GM04504 (cell line): Measurements from ENCODE around the gene CETP.

Experiments
- DNase-seq: peaks from one replicate; pipeline ENCODE4 v3.0.0-alpha.2; 2012; ENCODE audit warnings: low read depth

The CETP gene

DNA sequence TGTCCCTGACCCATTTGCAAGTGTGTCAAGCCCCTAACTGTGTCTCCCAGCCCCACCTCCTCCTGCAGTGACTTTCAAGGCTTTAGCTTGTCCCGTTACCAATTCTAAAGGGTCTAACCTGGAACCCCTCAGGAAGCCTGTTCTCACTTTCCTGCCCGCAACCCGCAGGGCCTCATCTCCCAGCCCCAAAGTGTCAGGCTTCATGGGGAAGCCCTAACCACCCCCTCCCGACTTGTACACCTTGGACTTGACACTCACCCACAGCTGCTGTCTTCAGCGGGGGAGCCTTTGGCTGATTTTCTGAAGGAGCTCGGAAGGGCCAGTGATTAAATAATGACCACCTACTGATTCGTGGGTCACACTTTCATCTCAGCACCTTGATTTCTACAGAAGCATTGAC lies 60.7 kb downstream of the CETP start:
- no peak for DNase-seq

GRCh38 chr16:57023541-57024249 lies 61.9 kb downstream of the CETP start:
- no peak for DNase-seq

- no peak for DNase-seq
Observed at GRCh38 chr16:57024894-57025680, 63.3 kb downstream of the CETP start.

GRCh38 chr16:57025941-57026777 lies 64.4 kb downstream of the CETP start:
- DNase-seq, result no peak

DNA sequence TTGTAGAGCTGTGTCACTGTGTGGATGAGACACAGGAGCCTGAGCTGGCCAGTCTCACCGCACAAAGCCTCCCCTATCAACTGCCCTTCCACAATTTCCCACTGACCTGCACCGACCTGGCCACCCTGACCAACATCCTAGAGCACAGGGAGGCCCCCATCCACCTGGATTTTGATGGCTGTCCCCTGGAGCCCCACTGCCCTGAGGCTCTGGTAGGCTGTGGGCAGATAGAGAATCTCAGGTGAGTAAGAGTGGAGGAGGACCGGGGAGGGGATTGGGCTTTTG lies 65.0 kb downstream of the CETP start:
- no peak for DNase-seq

DNA sequence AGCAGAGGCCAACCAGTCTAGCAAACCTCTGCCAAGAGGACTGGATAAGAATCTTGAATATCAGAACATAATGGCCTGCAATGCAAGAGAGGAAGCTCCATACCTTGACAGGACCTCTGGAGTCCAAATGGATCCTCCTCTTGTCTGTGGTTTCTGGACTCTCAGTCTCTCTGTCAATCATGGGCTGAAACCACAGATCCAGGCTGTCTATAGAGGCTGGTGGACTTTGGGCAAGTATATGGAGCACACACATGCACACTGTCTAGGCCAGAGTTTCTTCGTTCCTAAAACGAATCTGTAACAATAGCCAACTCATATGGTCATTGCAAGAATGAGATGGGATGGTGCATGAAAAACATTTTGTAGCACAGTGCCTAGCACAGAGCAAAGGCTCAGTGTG lies 65.3 kb downstream of the CETP start:
- DNase-seq, result no peak

DNA sequence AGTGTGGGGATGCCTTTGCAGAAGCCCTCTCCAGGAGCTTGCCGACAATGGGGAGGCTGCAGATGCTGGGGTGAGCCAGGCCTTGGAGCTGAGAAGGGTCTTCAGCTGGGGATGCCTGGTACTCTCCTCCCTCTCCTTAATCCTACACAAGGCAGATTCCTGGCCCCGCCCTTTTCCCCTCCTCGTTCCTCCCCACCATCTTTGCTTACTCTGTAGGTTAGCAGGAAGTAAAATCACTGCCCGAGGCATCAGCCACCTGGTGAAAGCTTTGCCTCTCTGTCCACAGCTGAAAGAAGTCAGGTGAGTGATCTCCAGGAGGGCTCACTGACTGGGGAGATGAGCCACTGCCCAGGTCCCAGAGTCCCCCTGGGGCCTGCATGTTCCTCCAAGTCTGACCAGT lies 66.3 kb downstream of the CETP start:
- DNase-seq, result no peak

GRCh38 chr16:57029161-57030160 lies 67.7 kb downstream of the CETP start:
- DNase-seq, result no peak

- DNase-seq, result no peak
Observed at GRCh38 chr16:57030346-57030902, 68.7 kb downstream of the CETP start.

GRCh38 chr16:57031156-57031555 lies 69.4 kb downstream of the CETP start:
- no peak for DNase-seq

DNA sequence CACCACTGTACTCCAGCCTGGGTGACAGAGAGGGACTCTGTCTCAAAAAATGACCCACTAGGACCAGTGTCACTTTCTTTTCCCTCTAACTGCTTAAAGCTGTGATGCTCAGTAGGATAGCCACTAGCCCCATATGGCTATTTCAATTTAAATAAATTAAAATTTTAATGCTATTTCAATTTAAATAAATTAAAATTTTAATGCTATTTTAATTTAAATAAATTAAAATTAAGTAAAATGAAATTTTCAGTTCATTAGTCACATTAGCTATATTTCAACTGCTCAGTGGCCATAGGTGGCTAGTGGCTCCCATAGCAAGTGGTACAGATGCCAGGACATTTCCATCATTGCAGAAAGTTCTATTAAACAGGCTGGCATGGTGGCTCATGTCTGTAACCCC lies 70.6 kb downstream of the CETP start:
- DNase-seq, result no peak

GRCh38 chr16:57032931-57033330 lies 71.2 kb downstream of the CETP start:
- DNase-seq, result no peak
